ENCODE results near the gene UHRF1.
A peak's percentile ranks its signal among the peaks of the same experiment; 100 is the strongest.
"Not testable (repeated sequence)": the region's sequence is repeated elsewhere in the genome, so short reads cannot be mapped to it uniquely, and the experiment has no call there.

The UHRF1 gene

DNA sequence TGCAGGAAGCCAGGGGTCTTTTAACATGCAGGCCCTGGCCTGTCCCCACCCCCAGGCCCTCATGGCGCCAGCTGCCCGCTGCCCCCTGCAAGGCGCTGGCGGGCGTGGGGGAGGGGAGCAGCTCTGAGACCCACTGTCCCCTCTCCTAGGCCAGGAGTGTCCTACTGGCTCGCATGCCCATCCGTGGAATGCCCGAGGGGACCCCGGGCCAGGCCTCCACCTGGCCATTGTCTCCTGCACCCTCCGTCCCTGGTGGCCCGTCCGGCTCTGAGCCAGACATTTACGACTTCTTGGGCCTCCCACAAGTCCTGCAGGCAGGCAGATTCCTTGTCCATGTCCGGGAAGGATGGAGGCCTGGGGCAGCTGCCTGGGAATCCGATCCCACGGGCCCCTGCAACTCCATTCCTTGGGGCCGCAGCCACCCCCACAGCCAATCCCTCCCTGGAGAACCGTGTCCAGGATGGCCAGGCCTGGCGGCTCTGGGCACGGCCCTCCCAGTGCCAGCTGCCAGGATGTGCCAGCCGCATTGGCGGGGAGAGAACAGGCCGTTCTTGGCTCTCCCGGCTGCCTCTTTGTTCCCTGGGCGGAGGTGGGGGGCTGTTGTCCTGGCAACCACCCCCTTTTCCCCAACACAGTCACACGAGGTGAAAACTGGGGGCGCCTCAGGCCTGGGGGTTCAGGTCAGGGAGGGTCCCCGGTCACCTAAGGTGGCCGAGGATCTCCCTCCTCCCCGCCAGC lies 31.4 kb upstream of the UHRF1 start:
- Histone ChIP-seq H3K9ac (ENCODE audit: low read depth, low read length) (0 out of 2 replicates have a peak overlapping the region, but pooled peaks have one; percentile 30), H3K9me3 (ENCODE audit: control insufficient read depth, insufficient read depth, low read length) (no peaks in the 10 kb centered on the region), H3K27ac (ENCODE audit: low read depth, low read length) (peak overlapping the region; percentile 72), H3K4me1 (ENCODE audit: control insufficient read depth, insufficient read depth, low read length) (peaks cover 16% of the 10 kb centered on the region; the same call in 1 of the 2 replicates), H3K27me3 (ENCODE audit: control insufficient read depth, insufficient read depth, low read length) (no peaks in the 10 kb centered on the region), H3K36me3 (ENCODE audit: control insufficient read depth, insufficient read depth, low read length) (no peaks in the 10 kb centered on the region), H3K4me3 (ENCODE audit: low read depth, low read length) (no peak overlapping the region)

- Histone ChIP-seq H3K4me3 (ENCODE audit: low read depth, low read length) (no peak overlapping the region), H3K36me3 (ENCODE audit: control insufficient read depth, insufficient read depth, low read length) (no peaks in the 10 kb centered on the region), H3K4me1 (ENCODE audit: control insufficient read depth, insufficient read depth, low read length) (peaks cover 16% of the 10 kb centered on the region; the same call in 1 of the 2 replicates), H3K9me3 (ENCODE audit: control insufficient read depth, insufficient read depth, low read length) (no peaks in the 10 kb centered on the region), H3K27ac (ENCODE audit: low read depth, low read length) (peak overlapping the region; percentile 72), H3K27me3 (ENCODE audit: control insufficient read depth, insufficient read depth, low read length) (no peaks in the 10 kb centered on the region), H3K9ac (ENCODE audit: low read depth, low read length) (no peak overlapping the region)
Observed at GRCh38 chr19:4878491-4878968, 30.8 kb upstream of the UHRF1 start.

DNA sequence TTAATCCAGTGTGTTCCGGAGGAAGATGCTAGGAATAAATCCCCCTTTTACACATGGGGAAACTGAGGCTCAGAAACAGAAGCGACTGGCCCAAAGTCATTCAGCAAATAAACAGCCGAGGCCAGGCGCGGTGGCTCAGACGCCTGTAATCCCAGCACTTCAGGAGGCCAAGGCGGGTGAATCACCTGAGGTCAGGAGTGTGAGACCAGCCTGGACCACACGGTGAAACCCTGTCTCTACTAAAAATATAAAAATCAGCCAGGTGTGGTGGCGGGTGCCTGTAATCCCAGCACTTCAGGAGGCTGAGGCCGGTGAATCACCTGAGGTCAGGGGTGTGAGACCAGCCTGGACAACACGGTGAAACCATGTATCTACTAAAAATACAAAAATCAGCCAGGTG lies 30.3 kb upstream of the UHRF1 start:
- H3K9ac ChIP-seq (ENCODE audit: low read depth, low read length), result no peak overlapping the region
- no peaks in the 10 kb centered on the region for H3K9me3 ChIP-seq (ENCODE audit: control insufficient read depth, insufficient read depth, low read length)
- H3K27me3 ChIP-seq (ENCODE audit: control insufficient read depth, insufficient read depth, low read length), result no peaks in the 10 kb centered on the region
- H3K27ac ChIP-seq (ENCODE audit: low read depth, low read length), result no peak overlapping the region
- H3K36me3 ChIP-seq (ENCODE audit: control insufficient read depth, insufficient read depth, low read length), result no peaks in the 10 kb centered on the region
- H3K4me1 ChIP-seq (ENCODE audit: control insufficient read depth, insufficient read depth, low read length), result peaks cover 16% of the 10 kb centered on the region; the same call in 1 of the 2 replicates
- no peak overlapping the region for H3K4me3 ChIP-seq (ENCODE audit: low read depth, low read length)

- H3K9ac ChIP-seq (ENCODE audit: low read depth, low read length); H3K4me3 ChIP-seq (ENCODE audit: low read depth, low read length); H3K9me3 ChIP-seq (ENCODE audit: control insufficient read depth, insufficient read depth, low read length); H3K36me3 ChIP-seq (ENCODE audit: control insufficient read depth, insufficient read depth, low read length); H3K27ac ChIP-seq (ENCODE audit: low read depth, low read length); H3K4me1 ChIP-seq (ENCODE audit: control insufficient read depth, insufficient read depth, low read length); H3K27me3 ChIP-seq (ENCODE audit: control insufficient read depth, insufficient read depth, low read length): not testable (repeated sequence)
Observed at GRCh38 chr19:4882874-4883273, 26.4 kb upstream of the UHRF1 start.

- H3K9me3 ChIP-seq (ENCODE audit: control insufficient read depth, insufficient read depth, low read length); H3K27ac ChIP-seq (ENCODE audit: low read depth, low read length); H3K4me1 ChIP-seq (ENCODE audit: control insufficient read depth, insufficient read depth, low read length); H3K4me3 ChIP-seq (ENCODE audit: low read depth, low read length); H3K27me3 ChIP-seq (ENCODE audit: control insufficient read depth, insufficient read depth, low read length); H3K36me3 ChIP-seq (ENCODE audit: control insufficient read depth, insufficient read depth, low read length); H3K9ac ChIP-seq (ENCODE audit: low read depth, low read length): not testable (repeated sequence)
Observed at GRCh38 chr19:4884993-4885392, 24.3 kb upstream of the UHRF1 start.

GRCh38 chr19:4887803-4888202 lies 21.5 kb upstream of the UHRF1 start:
- not testable (repeated sequence) for H3K27ac ChIP-seq (ENCODE audit: low read depth, low read length); H3K9me3 ChIP-seq (ENCODE audit: control insufficient read depth, insufficient read depth, low read length); H3K4me3 ChIP-seq (ENCODE audit: low read depth, low read length); H3K27me3 ChIP-seq (ENCODE audit: control insufficient read depth, insufficient read depth, low read length); H3K4me1 ChIP-seq (ENCODE audit: control insufficient read depth, insufficient read depth, low read length); H3K36me3 ChIP-seq (ENCODE audit: control insufficient read depth, insufficient read depth, low read length); H3K9ac ChIP-seq (ENCODE audit: low read depth, low read length)

DNA sequence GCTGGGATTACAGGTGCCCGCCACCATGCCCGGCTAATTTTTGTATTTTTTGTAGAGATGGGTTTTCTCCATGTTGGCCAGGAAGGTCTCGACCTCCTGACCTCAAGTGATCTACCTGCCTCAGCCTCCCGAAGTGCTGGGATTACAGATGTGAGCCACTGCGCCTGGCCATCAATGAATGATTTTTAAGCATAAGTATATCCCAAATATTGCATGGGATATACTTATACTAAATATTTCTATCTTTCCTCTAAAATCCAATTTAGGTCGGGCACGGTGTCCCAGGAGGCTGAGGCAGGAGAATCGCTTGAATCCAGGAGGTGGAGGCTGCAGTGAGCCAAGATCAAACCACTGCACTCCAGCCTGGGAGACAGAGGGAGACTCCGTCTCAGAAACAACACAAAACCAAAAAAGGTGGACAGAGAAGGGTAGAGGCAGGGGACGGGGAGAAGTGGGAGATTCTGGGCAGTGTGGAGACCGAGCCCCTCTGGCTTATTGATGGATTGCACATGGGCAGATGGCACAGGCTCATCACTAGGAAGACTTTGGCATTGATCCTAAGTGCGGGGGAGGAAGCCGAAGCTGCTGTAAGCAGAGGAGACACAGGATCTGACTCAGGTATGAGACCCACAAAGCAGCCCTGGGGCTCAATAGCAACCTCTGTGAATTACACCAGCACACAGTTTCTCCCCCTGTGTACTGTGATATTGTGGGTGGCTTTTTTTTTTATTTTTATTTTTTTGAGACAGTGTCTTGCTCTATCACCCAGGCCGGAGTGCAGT lies 20.1 kb upstream of the UHRF1 start:
- no peak overlapping the region for H3K27ac ChIP-seq (ENCODE audit: low read depth, low read length)
- H3K36me3 ChIP-seq (ENCODE audit: control insufficient read depth, insufficient read depth, low read length), result no peaks in the 10 kb centered on the region
- no peak overlapping the region for H3K9ac ChIP-seq (ENCODE audit: low read depth, low read length)
- H3K4me3 ChIP-seq (ENCODE audit: low read depth, low read length), result no peak overlapping the region
- H3K4me1 ChIP-seq (ENCODE audit: control insufficient read depth, insufficient read depth, low read length), result no peaks in the 10 kb centered on the region
- H3K27me3 ChIP-seq (ENCODE audit: control insufficient read depth, insufficient read depth, low read length), result peaks cover 5% of the 10 kb centered on the region
- H3K9me3 ChIP-seq (ENCODE audit: control insufficient read depth, insufficient read depth, low read length), result no peaks in the 10 kb centered on the region

DNA sequence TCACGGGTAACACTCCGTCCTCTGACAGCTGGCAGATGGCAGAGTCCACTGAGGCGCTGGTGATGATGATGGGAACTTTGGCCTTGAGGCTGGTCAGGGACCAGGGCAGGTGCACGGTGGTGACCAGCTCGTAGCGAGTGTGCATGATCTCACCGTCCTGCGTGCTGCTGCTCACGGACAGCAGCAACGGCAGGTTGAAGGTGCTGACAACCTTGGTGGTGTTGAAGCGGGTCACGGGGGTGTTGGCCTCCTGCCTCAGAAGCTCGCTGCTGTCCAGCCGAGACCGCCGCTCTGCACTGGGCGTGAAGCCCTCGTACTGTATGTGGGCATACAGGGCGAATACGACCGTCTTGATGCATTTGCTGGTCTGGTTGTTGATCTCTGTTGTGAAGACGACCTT lies 18.2 kb upstream of the UHRF1 start:
- H3K9ac ChIP-seq (ENCODE audit: low read depth, low read length), result no peak overlapping the region
- H3K27me3 ChIP-seq (ENCODE audit: control insufficient read depth, insufficient read depth, low read length), result peaks cover 15% of the 10 kb centered on the region
- no peaks in the 10 kb centered on the region for H3K9me3 ChIP-seq (ENCODE audit: control insufficient read depth, insufficient read depth, low read length)
- H3K4me3 ChIP-seq (ENCODE audit: low read depth, low read length), result no peak overlapping the region
- no peak overlapping the region for H3K27ac ChIP-seq (ENCODE audit: low read depth, low read length)
- H3K4me1 ChIP-seq (ENCODE audit: control insufficient read depth, insufficient read depth, low read length), result no peaks in the 10 kb centered on the region
- H3K36me3 ChIP-seq (ENCODE audit: control insufficient read depth, insufficient read depth, low read length), result no peaks in the 10 kb centered on the region

- H3K36me3 ChIP-seq (ENCODE audit: control insufficient read depth, insufficient read depth, low read length); H3K9me3 ChIP-seq (ENCODE audit: control insufficient read depth, insufficient read depth, low read length); H3K27ac ChIP-seq (ENCODE audit: low read depth, low read length); H3K9ac ChIP-seq (ENCODE audit: low read depth, low read length); H3K4me1 ChIP-seq (ENCODE audit: control insufficient read depth, insufficient read depth, low read length); H3K4me3 ChIP-seq (ENCODE audit: low read depth, low read length): not testable (repeated sequence)
- peaks cover 29% of the 10 kb centered on the region for H3K27me3 ChIP-seq (ENCODE audit: control insufficient read depth, insufficient read depth, low read length)
Observed at GRCh38 chr19:4892962-4893361, 16.3 kb upstream of the UHRF1 start.

DNA sequence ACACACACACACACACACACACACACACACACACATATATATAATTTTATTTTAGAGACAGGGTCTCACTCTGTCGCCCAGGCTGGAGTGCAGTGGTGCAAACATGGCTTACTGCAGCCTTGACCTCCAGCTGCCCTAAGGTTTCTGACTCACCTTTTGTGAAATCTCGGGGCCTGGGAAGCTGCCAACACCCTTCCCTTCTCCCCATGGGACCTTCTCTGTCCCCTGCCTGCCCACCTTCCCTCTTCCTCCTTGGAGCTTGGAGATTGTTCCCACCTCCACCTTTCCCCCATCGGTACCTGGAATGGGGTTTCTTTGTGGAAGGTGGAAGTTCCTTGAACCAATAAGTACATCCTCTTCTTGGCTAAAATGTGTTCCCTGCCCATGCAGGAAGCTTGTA lies 12.9 kb upstream of the UHRF1 start:
- H3K4me1 ChIP-seq (ENCODE audit: control insufficient read depth, insufficient read depth, low read length), result no peaks in the 10 kb centered on the region
- no peak overlapping the region for H3K27ac ChIP-seq (ENCODE audit: low read depth, low read length)
- peaks cover 25% of the 10 kb centered on the region for H3K27me3 ChIP-seq (ENCODE audit: control insufficient read depth, insufficient read depth, low read length)
- no peaks in the 10 kb centered on the region for H3K36me3 ChIP-seq (ENCODE audit: control insufficient read depth, insufficient read depth, low read length)
- no peak overlapping the region for H3K4me3 ChIP-seq (ENCODE audit: low read depth, low read length)
- H3K9ac ChIP-seq (ENCODE audit: low read depth, low read length), result no peak overlapping the region
- H3K9me3 ChIP-seq (ENCODE audit: control insufficient read depth, insufficient read depth, low read length), result no peaks in the 10 kb centered on the region

GRCh38 chr19:4897146-4897545 lies 12.2 kb upstream of the UHRF1 start:
- Histone ChIP-seq H3K4me3 (ENCODE audit: low read depth, low read length) (no peak overlapping the region), H3K27me3 (ENCODE audit: control insufficient read depth, insufficient read depth, low read length) (peaks cover 23% of the 10 kb centered on the region), H3K27ac (ENCODE audit: low read depth, low read length) (no peak overlapping the region), H3K4me1 (ENCODE audit: control insufficient read depth, insufficient read depth, low read length) (no peaks in the 10 kb centered on the region), H3K9me3 (ENCODE audit: control insufficient read depth, insufficient read depth, low read length) (no peaks in the 10 kb centered on the region), H3K36me3 (ENCODE audit: control insufficient read depth, insufficient read depth, low read length) (no peaks in the 10 kb centered on the region), H3K9ac (ENCODE audit: low read depth, low read length) (no peak overlapping the region)

All from HUES48 (cell line).